HFFc6 (cell line): ENCODE data around the gene SOX6. TPM values are rescaled to one million over a fixed set of nuclear protein-coding genes. Genes with fewer than 3 reads are reported as not detected.

Experiments used
- DNase-seq: peaks from one replicate; pipeline ENCODE4 v3.0.0-alpha.2; 2018
- H3K27ac Mint-ChIP-seq: 2 replicates; pipeline ENCODE4 v1.8.0; 2020; ENCODE audit warnings: mild to moderate bottlenecking, mixed read lengths
- H3K27me3 Mint-ChIP-seq: 2 replicates; pipeline ENCODE4 v1.8.0; 2021; ENCODE audit warnings: mild to moderate bottlenecking, moderate library complexity, mixed read lengths; ENCODE audit not compliant: insufficient read depth
- H3K36me3 Mint-ChIP-seq: 2 replicates; pipeline ENCODE4 v1.8.0; 2021; ENCODE audit warnings: low read depth, mixed read lengths
- H3K4me1 Mint-ChIP-seq: 2 replicates; pipeline ENCODE4 v1.8.0; 2020; ENCODE audit warnings: low read depth, mixed read lengths
- H3K4me3 Mint-ChIP-seq: 2 replicates; pipeline ENCODE4 v1.8.0; 2020; ENCODE audit warnings: mild to moderate bottlenecking, moderate library complexity, mixed read lengths
- H3K9me3 Mint-ChIP-seq: 2 replicates; pipeline ENCODE4 v1.8.0; 2020; ENCODE audit warnings: mild to moderate bottlenecking, mixed read lengths
- CTCF ChIP-seq: fragments of 200-600 bp; sonication (generic); IDR thresholded peaks from 2 replicates; pipeline ENCODE4 v1.5.0; 2021; ENCODE audit warnings: antibody characterized with exemption, mild to moderate bottlenecking
- total RNA-seq, 6 experiments: library from RNA; stranded (reverse); fragmentation: NEBNext Ultra II Directional; extraction: Animal tissue kit (Norgen Biotek cat#: 25700); gene quantifications; 2 replicates in 1 of 6; 3 replicates in 5 of 6; pipeline ENCODE4 v1.2.3, GENCODE V29; 2021

SOX6 gene
- total RNA-seq, 6 experiments from 2014 or later: 0.66 to 6.5 (median 1.4) TPM

- Mint-ChIP-seq H3K4me1 (peaks cover 13% of the 10 kb centered on the region; the same call in 1 of the 2 replicates), H3K27me3 (no peaks in the 10 kb centered on the region), H3K9me3 (no peaks in the 10 kb centered on the region; the same call in 1 of the 2 replicates), H3K27ac (peak overlapping the region; percentile 59; the same call in 1 of the 2 replicates), H3K36me3 (no peaks in the 10 kb centered on the region), H3K4me3 (no peak overlapping the region; the same call in 1 of the 2 replicates)
- TF ChIP-seq CTCF: no peak; the same call in 1 of the 2 replicates
- no peak for DNase-seq
Observed at GRCh38 chr11:16169956-16170847, 186.1 kb downstream of the SOX6 start.

- Mint-ChIP-seq H3K36me3 (no peaks in the 10 kb centered on the region), H3K4me3 (no peak overlapping the region; the same call in 1 of the 2 replicates), H3K9me3 (no peaks in the 10 kb centered on the region; the same call in 1 of the 2 replicates), H3K27ac (peak overlapping the region; percentile 59; the same call in 1 of the 2 replicates), H3K27me3 (no peaks in the 10 kb centered on the region), H3K4me1 (peaks cover 13% of the 10 kb centered on the region; the same call in 1 of the 2 replicates)
- peak; percentile 46; the same call in 1 of the 2 replicates for TF ChIP-seq CTCF
- DNase-seq: peak; percentile 34
Observed at GRCh38 chr11:16169541-16169940, 186.8 kb downstream of the SOX6 start.

GRCh38 chr11:16167706-16168487 lies 188.4 kb downstream of the SOX6 start:
- no peak for DNase-seq
- Mint-ChIP-seq H3K4me3 (no peak overlapping the region), H3K9me3 (no peaks in the 10 kb centered on the region; the same call in 1 of the 2 replicates), H3K27me3 (no peaks in the 10 kb centered on the region), H3K36me3 (no peaks in the 10 kb centered on the region), H3K27ac (no peak overlapping the region), H3K4me1 (peaks cover 13% of the 10 kb centered on the region; the same call in 1 of the 2 replicates)
- no peak for TF ChIP-seq CTCF

- Mint-ChIP-seq H3K27ac (no peak overlapping the region), H3K9me3 (no peaks in the 10 kb centered on the region), H3K36me3 (no peaks in the 10 kb centered on the region), H3K27me3 (no peaks in the 10 kb centered on the region), H3K4me3 (no peak overlapping the region), H3K4me1 (peaks cover 13% of the 10 kb centered on the region; the same call in 1 of the 2 replicates)
- DNase-seq: no peak
- no peak for TF ChIP-seq CTCF
Observed at GRCh38 chr11:16166571-16166970, 189.8 kb downstream of the SOX6 start.

DNA sequence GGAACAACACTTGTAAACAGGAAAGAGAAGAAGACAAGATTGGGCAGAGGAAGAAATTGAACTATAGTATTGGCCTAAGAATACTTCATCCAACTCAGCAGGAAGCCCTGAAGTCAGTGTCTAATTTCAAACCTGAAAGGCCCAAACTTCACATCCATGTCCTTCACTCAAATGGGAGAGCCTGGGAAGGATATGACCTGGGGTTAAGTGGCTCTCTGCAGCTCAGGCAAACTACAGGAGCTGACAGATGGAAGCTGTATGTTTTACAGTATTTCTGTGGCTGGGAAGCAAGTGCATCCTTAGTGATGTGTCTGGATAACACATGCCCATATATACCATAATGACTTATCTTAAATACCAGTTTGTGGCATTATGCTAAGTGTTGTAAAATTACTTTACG lies 196.2 kb downstream of the SOX6 start:
- Mint-ChIP-seq H3K9me3 (no peaks in the 10 kb centered on the region), H3K27ac (no peak overlapping the region), H3K4me1 (no peaks in the 10 kb centered on the region), H3K36me3 (no peaks in the 10 kb centered on the region), H3K4me3 (no peak overlapping the region), H3K27me3 (no peaks in the 10 kb centered on the region)
- no peak for DNase-seq
- no peak for TF ChIP-seq CTCF
